Measurements from ENCODE around the gene CLSTN2. TPM values are rescaled to one million over a fixed set of nuclear protein-coding genes. Genes with fewer than 3 reads are reported as not detected.

CLSTN2 gene
- total RNA-seq, 1 experiment from 2014 or later: 0.07 TPM

GRCh38 chr3:140015741-140016140 lies 80.8 kb downstream of the CLSTN2 start:
- H3K36me3 Mint-ChIP-seq (ENCODE audit: insufficient read depth, unreplicated experiment): no peaks in the 10 kb centered on the region
- peaks cover 84% of the 10 kb centered on the region for H3K27me3 Mint-ChIP-seq (ENCODE audit: unreplicated experiment)

GRCh38 chr3:140018556-140018955 lies 83.6 kb downstream of the CLSTN2 start:
- DNase-seq: no peak
- Mint-ChIP-seq H3K4me3 (ENCODE audit: low read depth, unreplicated experiment) (no peak overlapping the region), H3K36me3 (ENCODE audit: insufficient read depth, unreplicated experiment) (no peaks in the 10 kb centered on the region), H3K9me3 (ENCODE audit: low read depth, unreplicated experiment) (no peaks in the 10 kb centered on the region), H3K4me1 (ENCODE audit: low read depth, unreplicated experiment) (no peaks in the 10 kb centered on the region), H3K27me3 (ENCODE audit: unreplicated experiment) (peaks cover 89% of the 10 kb centered on the region), H3K27ac (ENCODE audit: unreplicated experiment) (no peak overlapping the region)
- CTCF ChIA-PET: no interaction called here
- intact Hi-C loops (cut with micrococcal nuclease; ENCODE audit: unreplicated experiment): no loop called here
- no peak for TF ChIP-seq CTCF (IDR thresholded peaks at IDR 0.05; ENCODE audit: unreplicated experiment)
- no TSS peak for BruUV-seq (replicated peaks)

More at GRCh38 chr3:140015741-140016140, 80.8 kb downstream of the CLSTN2 start:
- TF ChIP-seq CTCF (IDR thresholded peaks at IDR 0.05; ENCODE audit: unreplicated experiment): no peak
- no peak for DNase-seq
- no TSS peak for BruUV-seq (replicated peaks)
- no peak overlapping the region for H3K4me3 Mint-ChIP-seq (ENCODE audit: low read depth, unreplicated experiment)
- intact Hi-C loops (cut with micrococcal nuclease; ENCODE audit: unreplicated experiment): no loop called here
- H3K27ac Mint-ChIP-seq (ENCODE audit: unreplicated experiment): no peak overlapping the region
- CTCF ChIA-PET: no interaction called here
- no peaks in the 10 kb centered on the region for H3K9me3 Mint-ChIP-seq (ENCODE audit: low read depth, unreplicated experiment)
- H3K4me1 Mint-ChIP-seq (ENCODE audit: low read depth, unreplicated experiment): no peaks in the 10 kb centered on the region

GRCh38 chr3:140019946-140020345 lies 85.0 kb downstream of the CLSTN2 start:
- BruUV-seq (replicated peaks): no TSS peak
- H3K9me3 Mint-ChIP-seq (ENCODE audit: low read depth, unreplicated experiment): no peaks in the 10 kb centered on the region
- no peaks in the 10 kb centered on the region for H3K36me3 Mint-ChIP-seq (ENCODE audit: insufficient read depth, unreplicated experiment)
- H3K27me3 Mint-ChIP-seq (ENCODE audit: unreplicated experiment): peaks cover 85% of the 10 kb centered on the region
- H3K4me1 Mint-ChIP-seq (ENCODE audit: low read depth, unreplicated experiment): no peaks in the 10 kb centered on the region
- CTCF ChIA-PET: no interaction called here
- H3K27ac Mint-ChIP-seq (ENCODE audit: unreplicated experiment): no peak overlapping the region
- no peak for DNase-seq
- intact Hi-C loops (cut with micrococcal nuclease; ENCODE audit: unreplicated experiment): no loop called here
- no peak overlapping the region for H3K4me3 Mint-ChIP-seq (ENCODE audit: low read depth, unreplicated experiment)
- TF ChIP-seq CTCF (IDR thresholded peaks at IDR 0.05; ENCODE audit: unreplicated experiment): no peak

- H3K4me1 Mint-ChIP-seq (ENCODE audit: low read depth, unreplicated experiment): no peaks in the 10 kb centered on the region
- H3K27me3 Mint-ChIP-seq (ENCODE audit: unreplicated experiment): peaks cover 85% of the 10 kb centered on the region
- H3K36me3 Mint-ChIP-seq (ENCODE audit: insufficient read depth, unreplicated experiment): no peaks in the 10 kb centered on the region
- H3K9me3 Mint-ChIP-seq (ENCODE audit: low read depth, unreplicated experiment): no peaks in the 10 kb centered on the region
- intact Hi-C loops (cut with micrococcal nuclease; ENCODE audit: unreplicated experiment): no loop called here
- TF ChIP-seq CTCF (IDR thresholded peaks at IDR 0.05; ENCODE audit: unreplicated experiment): no peak
- H3K27ac Mint-ChIP-seq (ENCODE audit: unreplicated experiment): no peak overlapping the region
- no peak for DNase-seq
- BruUV-seq (replicated peaks): no TSS peak
- H3K4me3 Mint-ChIP-seq (ENCODE audit: low read depth, unreplicated experiment): no peak overlapping the region
- CTCF ChIA-PET: no interaction called here
These were observed 85.6 kb downstream of the CLSTN2 start for GRCh38 chr3:140020541-140020940.
